Stimulated activated CD4-positive, alpha-beta T cell treated with anti-CD3 and anti-CD28 coated beads, Interleukin-4, amount 100 ng/mL, for 24 hours (primary cell): ENCODE results near the gene AKT1S1.
"Not testable (repeated sequence)": the region's sequence is repeated elsewhere in the genome, so short reads cannot be mapped to it uniquely, and the experiment has no call there.

ENCODE experiments used
- DNase-seq: peaks from one replicate; pipeline ENCODE4 v3.0.0-alpha.2; 2020

The AKT1S1 gene

GRCh38 chr19:49877020-49877878 lies at the start of gene AKT1S1, which contains the start of gene TBC1D17:
AKT1S1 (minus strand) TSS chr19:49877355; CDS start chr19:49873295, 4,060 bp downstream.
TBC1D17 (plus strand) TSS chr19:49877702; CDS start chr19:49877724, 22 bp downstream.
- peak; percentile 99 for DNase-seq

GRCh38 chr19:49926515-49926914 lies 49.4 kb upstream of the AKT1S1 start:
- DNase-seq, result no peak

GRCh38 chr19:49925486-49925885 lies 48.3 kb upstream of the AKT1S1 start:
- no peak for DNase-seq

DNA sequence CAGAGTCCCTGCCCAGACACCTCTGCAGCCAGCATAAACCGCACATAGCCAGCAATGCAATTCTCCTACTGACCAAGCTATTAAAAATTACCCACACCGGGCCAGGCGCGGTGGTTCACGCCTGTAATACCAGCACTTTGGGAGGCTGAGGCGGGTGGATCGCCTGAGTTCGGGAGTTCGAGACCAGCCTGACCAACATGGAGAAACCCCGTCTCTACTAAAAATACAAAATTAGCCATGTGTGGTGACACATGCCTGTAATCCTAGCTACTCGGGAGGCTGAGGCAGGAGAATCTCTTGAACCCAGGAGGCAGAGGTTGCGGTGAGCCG lies 47.7 kb upstream of the AKT1S1 start:
- DNase-seq, result not testable (repeated sequence)

DNA sequence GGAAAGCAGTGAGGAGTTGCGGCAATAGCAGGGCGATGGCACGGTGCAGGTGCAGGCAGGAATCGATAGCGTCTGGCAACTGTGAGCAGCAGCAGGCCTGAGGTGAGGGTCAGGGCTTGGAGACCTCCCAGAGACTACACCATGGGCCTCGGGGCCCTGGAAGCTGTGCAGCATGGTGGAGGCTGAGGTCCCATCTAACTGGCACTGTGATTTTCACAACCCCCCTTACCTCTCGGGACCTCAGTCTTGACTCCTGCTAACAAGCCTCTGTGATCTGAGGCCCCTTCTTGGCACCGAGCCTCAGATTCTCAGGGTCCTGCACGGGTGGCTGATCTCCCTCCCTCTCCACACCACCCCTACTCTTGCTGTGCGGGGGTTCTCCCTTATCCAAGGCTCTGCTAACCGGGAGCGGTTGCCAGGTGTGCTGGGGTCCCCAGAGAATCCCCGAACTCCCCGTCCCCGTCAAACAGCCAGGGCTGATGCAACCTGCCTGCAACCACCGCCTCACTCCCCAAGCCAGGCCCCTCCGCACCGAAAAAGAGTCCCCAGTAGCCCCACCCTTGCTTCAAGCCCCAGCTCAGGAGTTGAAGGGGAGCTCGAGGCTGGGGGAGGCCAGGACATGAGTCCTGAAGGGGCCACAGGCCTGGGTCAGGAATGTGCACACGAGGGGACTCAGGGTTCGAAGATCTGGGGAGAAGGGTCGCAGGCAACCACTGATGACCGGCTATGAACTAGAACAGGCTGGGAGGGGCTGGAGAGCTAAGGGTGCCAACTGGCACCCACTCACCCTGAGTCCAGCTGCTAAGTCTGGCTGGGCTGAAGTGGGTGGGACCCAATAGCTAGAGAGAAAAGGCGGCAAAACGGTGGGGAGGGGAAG lies 47.1 kb upstream of the AKT1S1 start:
- no peak for DNase-seq

GRCh38 chr19:49923055-49924003 lies 46.2 kb upstream of the AKT1S1 start:
- DNase-seq, result no peak

DNA sequence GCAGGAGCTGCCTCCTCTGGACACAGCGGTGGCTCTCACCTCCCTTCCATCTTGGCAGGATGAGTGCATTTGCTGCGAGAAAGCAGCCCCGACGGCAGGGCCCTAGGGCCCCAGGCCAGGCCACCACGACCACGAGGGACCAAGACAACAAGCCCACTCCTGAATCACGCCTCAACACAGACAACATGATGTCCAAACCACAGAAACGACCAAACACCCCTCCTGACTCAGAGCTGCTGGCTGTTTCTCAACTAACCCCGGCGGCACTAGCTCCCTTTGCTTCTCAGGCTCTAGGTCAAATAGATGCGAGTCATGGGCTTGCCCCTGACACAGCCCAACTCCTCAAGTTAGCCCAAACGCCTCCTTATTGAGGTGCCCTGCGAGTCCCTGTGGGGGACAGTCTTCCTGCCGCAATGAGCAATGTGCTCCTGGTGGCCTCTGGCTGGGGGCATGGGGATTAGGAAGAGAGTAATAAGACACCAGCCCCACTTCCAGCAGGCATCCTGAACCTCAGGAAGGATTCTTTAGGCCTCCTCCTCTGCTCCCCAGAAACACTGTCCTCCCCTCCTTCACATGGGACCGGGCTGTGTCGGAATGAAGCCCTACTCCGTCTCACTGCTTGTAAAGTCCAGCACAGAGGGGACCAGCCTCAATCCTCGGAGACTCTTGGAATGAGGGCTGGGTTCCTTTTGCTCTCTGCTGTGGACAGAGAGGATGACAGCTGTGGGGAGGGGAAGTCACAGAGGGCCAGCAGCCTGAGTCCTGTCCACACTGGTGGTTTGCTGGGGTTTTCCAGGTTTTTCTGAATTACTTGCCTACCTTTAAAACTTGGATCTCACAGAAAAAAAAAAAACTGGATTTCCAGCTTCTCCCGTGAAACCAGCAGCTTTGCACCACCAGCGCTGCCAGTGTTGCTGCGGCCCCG lies 45.0 kb upstream of the AKT1S1 start:
- no peak for DNase-seq

DNA sequence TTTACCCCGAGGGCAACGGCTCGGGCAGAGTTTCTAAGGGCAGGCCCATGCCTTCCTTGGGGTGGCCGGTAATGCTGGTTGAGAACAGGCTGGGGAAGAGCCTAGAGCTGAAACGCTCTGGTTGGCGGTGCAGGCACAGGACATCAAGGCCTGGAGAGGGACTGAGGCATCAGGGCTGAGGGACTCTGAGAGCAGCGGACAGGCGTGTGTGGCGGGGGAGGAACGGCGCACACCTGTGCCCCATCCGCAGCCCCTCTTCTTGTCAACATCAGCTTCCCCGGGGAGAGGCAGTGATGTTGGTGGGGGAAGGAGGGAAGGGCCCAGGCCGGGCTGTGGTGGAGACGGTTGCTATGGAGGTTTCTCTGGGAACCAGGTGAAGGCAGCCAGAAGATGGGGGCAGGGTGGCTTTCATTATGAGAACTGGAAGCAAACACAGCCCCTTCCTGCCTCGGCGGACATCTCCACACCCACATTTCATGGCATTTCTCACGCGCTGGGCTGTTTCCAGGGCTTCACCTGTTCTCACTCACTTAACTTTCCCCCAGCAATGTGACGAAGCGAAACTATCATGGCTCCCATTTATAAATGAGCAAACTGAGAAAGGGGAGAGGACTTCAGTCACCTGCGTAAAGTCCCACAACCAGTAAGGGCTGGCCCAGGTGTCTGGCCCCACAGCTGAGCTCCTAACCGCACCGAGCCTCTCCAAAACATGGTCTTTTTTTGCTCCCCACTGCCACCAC lies 43.6 kb upstream of the AKT1S1 start:
- no peak for DNase-seq

DNA sequence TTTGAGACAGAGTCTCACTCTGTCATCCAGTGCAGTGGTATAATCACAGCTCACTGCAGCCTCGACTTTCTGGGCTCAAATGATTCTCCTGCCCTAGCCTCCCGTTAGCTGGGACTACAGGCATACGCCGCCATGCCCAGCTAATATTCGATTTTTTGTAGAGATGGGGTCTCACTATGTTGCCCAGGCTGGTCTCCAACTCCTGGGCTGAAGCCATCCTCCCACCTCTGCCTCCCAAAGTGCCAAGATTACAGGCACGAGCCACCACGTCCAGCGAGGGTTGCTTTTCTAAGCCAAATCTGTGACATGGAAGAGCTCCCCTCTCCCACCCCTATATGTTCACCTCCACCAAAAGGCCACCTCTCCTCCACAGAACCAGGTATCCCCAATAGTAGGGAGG lies 40.9 kb upstream of the AKT1S1 start:
- DNase-seq, result no peak

- DNase-seq, result no peak
These were observed 39.9 kb upstream of the AKT1S1 start for GRCh38 chr19:49916839-49917733.

DNA sequence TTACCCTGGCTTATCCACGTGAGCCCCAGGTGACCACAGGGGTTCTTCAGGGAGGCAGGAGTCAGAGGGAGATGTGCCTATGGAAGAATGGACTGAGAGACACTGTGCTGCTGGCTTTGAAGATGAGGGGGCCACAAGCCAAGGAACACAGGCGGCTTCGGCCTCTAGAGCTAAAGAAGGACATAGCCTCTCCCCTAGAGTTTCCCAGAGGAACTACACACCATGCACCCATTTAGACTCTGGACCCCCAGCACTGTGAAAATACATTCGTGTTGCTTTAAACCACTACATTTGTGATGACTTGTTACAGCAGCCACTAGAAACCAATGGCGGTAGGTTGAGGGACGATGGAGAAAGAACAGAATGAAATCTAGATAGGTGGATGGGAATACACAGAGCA lies 38.1 kb upstream of the AKT1S1 start:
- no peak for DNase-seq

DNA sequence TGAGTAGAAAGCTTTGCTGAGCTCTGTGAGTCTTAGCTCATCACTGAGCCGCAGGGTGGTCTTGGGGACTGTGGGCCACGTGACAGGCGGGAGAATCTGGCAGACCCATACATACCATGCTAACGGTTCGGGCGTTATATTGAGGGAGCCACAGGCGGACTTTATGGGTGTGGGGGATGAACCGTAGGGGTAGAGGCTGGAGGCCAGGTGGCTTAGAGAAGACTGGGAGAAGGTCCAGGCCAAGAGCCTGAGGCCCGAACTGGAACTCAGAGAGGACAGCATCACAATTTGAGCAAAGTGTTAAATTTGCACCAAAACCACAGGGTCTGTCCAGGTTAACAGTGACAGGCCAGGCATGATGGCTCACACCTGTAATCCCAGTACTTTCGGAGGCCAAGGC lies 36.6 kb upstream of the AKT1S1 start:
- no peak for DNase-seq

GRCh38 chr19:49912965-49913685 lies 36.0 kb upstream of the AKT1S1 start:
- no peak for DNase-seq

DNA sequence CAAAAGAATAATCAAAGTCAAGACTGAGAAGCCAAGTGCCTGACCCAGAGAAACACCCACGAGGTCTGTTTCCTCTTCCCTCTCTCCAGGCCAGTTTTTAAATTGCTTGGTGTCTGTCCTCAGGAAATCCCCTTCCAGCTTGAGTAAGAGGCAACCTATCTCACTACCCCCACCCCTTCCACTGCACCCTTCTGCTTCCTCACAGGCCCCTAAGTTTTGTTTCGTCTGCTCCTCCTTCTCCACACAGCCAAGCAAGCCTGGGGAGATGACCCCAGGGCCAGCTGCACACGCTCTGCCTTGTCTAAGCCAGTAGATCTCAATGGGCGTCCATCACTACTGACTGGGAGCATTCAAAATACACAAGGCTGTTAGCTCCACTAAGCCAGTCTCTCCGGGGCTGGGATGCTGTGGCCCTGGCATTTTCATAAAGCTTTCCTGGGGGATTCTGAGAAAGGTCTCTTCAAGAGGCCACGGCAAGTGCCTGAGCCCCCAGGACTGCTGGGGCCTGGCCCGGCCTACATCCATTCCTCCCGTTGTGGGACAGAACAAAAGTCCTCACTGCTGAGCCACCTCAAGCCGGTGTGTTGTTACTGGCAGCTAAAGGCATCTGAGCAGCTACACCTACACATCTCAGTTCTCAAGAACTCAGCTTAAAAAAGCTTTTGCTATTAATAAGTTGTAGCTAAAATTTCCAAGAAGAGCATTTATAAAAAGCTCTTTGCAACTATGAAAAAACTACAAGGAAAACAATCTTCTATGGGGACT lies 34.4 kb upstream of the AKT1S1 start:
- DNase-seq, result peak; percentile 47

DNA sequence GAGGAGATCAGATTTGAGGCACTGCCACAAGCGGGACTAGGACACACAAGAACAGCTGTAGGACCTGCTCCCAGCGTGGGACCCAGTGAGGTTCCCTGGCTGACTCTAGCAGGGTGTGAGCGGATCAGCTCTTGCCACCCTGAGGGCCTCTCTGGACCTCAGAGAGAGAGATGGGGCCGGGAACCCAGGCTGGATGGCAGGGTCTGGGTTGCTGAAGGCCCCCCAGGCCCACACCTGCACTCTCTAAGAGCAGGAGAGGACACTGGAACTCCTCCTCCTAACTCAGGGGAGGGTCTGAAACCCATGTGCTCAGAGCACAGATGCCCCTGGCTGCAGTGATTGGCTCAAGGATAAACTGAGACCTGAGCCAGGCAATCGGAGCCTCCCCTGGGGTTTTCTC lies 33.0 kb upstream of the AKT1S1 start:
- DNase-seq, result no peak

GRCh38 chr19:49908480-49909420 lies 31.6 kb upstream of the AKT1S1 start:
- DNase-seq, result no peak
